Liver (tissue), 9 donors: ENCODE data around the gene NR6A1. TPM values are rescaled to one million over a fixed set of nuclear protein-coding genes. Genes with fewer than 3 reads are reported as not detected.

Experiments
- DNase-seq: peaks from one replicate; pipeline ENCODE4 v3.0.0-alpha.2; 2017; ENCODE audit warnings: low spot score
- H3K27ac ChIP-seq, 2 donors: one replicate each; pipeline ENCODE4 v1.7.0; 2013; ENCODE audit warnings: inconsistent platforms in 2 of 2, low read length in 2 of 2, control low read depth in 1 of 2, low read depth in 1 of 2, mild to moderate bottlenecking in 1 of 2
- H3K27me3 ChIP-seq, 4 donors: one replicate each; pipeline versions ENCODE4 v1.6.1 to v1.7.0; 2013; ENCODE audit warnings: low read length in 3 of 4, inconsistent platforms in 1 of 4, mild to moderate bottlenecking in 1 of 4, moderate library complexity in 1 of 4; ENCODE audit not compliant: control insufficient read depth in 4 of 4, insufficient read depth in 4 of 4
- H3K36me3 ChIP-seq, 4 donors: one replicate each; pipeline versions ENCODE4 v1.6.1 to v1.7.0; 2013; ENCODE audit warnings: low read length in 3 of 4, mild to moderate bottlenecking in 3 of 4, low read depth in 1 of 4, moderate library complexity in 1 of 4; ENCODE audit not compliant: control insufficient read depth in 4 of 4, insufficient read depth in 3 of 4
- H3K4me1 ChIP-seq, 4 donors: one replicate each; pipeline versions ENCODE4 v1.6.1 to v1.7.0; 2013; ENCODE audit warnings: low read length in 3 of 4, mild to moderate bottlenecking in 3 of 4, moderate library complexity in 1 of 4; ENCODE audit not compliant: control insufficient read depth in 4 of 4, insufficient read depth in 4 of 4
- H3K4me3 ChIP-seq, 3 donors: one replicate each; pipeline versions ENCODE4 v1.6.1 to v1.7.0; 2013; ENCODE audit warnings: low read length in 3 of 3, control low read depth in 1 of 3, low read depth in 1 of 3, mild to moderate bottlenecking in 1 of 3
- H3K9ac ChIP-seq, 2 donors: one replicate each; pipeline ENCODE4 v1.7.0; 2013; ENCODE audit warnings: low read length in 2 of 2, mild to moderate bottlenecking in 2 of 2, moderate library complexity in 2 of 2, control low read depth in 1 of 2, low read depth in 1 of 2
- H3K9me3 ChIP-seq, 4 donors: one replicate each; pipeline versions ENCODE4 v1.6.1 to v1.7.0; 2013; ENCODE audit warnings: low read length in 3 of 4; ENCODE audit not compliant: control insufficient read depth in 4 of 4
- CTCF ChIP-seq: fragments of 150-350 bp; IDR thresholded peaks from 2 replicates; pipeline ENCODE4 v1.5.1; 2017; ENCODE audit warnings: improper control_type of control experiment, low read depth, low read length; ENCODE audit not compliant: missing input control
- EGR1 ChIP-seq, 2 donors: IDR thresholded peaks; 2 replicates each; pipeline ENCODE4 v1.6.1; 2016 to 2018; ENCODE audit warnings: antibody characterized with exemption in 2 of 2, low read depth in 2 of 2
- FOXA1 ChIP-seq: IDR thresholded peaks from 2 replicates; pipeline ENCODE4 v1.6.1; 2016; ENCODE audit warnings: antibody characterized with exemption
- FOXA2 ChIP-seq: IDR thresholded peaks from 2 replicates; pipeline ENCODE4 v1.6.1; 2016; ENCODE audit warnings: antibody characterized with exemption
- GABPA ChIP-seq, 2 donors: IDR thresholded peaks in 1 of 2; conservative IDR thresholded peaks in 1 of 2; 2 replicates each; pipeline ENCODE4 v1.6.1; 2016; ENCODE audit warnings: antibody characterized with exemption in 2 of 2, mild to moderate bottlenecking in 1 of 2, moderate library complexity in 1 of 2
- HNF4A ChIP-seq, 2 donors: conservative IDR thresholded peaks; 2 replicates each; pipeline ENCODE4 v1.6.1; 2016; ENCODE audit warnings: antibody characterized with exemption in 2 of 2, mild to moderate bottlenecking in 2 of 2
- HNF4G ChIP-seq: IDR thresholded peaks from 2 replicates; pipeline ENCODE4 v1.6.1; 2016; ENCODE audit warnings: antibody characterized with exemption
- JUND ChIP-seq, 2 donors: IDR thresholded peaks; 2 replicates each; pipeline ENCODE4 v1.6.1; 2016; ENCODE audit warnings: antibody characterized with exemption in 2 of 2
- MAX ChIP-seq: IDR thresholded peaks from 2 replicates; pipeline ENCODE4 v1.6.1; 2016; ENCODE audit warnings: antibody characterized with exemption
- NR2F2 ChIP-seq: IDR thresholded peaks from 2 replicates; pipeline ENCODE4 v1.6.1; 2016; ENCODE audit warnings: antibody characterized with exemption
- RAD21 ChIP-seq, 2 donors: IDR thresholded peaks; 2 replicates each; pipeline ENCODE4 v1.6.1; 2016; ENCODE audit warnings: antibody characterized with exemption in 2 of 2, mild to moderate bottlenecking in 2 of 2
- REST ChIP-seq: IDR thresholded peaks from 2 replicates; pipeline ENCODE4 v1.6.1; 2016; ENCODE audit warnings: antibody characterized with exemption, mild to moderate bottlenecking
- RXRA ChIP-seq, 2 donors: IDR thresholded peaks; 2 replicates each; pipeline ENCODE4 v1.6.1; 2017 to 2018; ENCODE audit warnings: antibody characterized with exemption in 2 of 2, mild to moderate bottlenecking in 1 of 2
- SP1 ChIP-seq: IDR thresholded peaks from 2 replicates; pipeline ENCODE4 v1.6.1; 2018; ENCODE audit warnings: antibody characterized with exemption, mild to moderate bottlenecking
- TAF1 ChIP-seq: conservative IDR thresholded peaks from 2 replicates; pipeline ENCODE4 v1.6.1; 2016; ENCODE audit warnings: antibody characterized with exemption, mild to moderate bottlenecking
- YY1 ChIP-seq: IDR thresholded peaks from 2 replicates; pipeline ENCODE4 v1.6.1; 2016; ENCODE audit warnings: antibody characterized with exemption, mild to moderate bottlenecking
- whole genome bisulfite sequencing: extraction: QIAGEN DNeasy Blood & Tissue Kit; methylation state at CpG from one replicate; pipeline ENCODE4 v1.1.7; 2013; 5-methylcytosine and 5-hydroxymethylcytosine counted together
- polyA plus RNA-seq, 2 donors: library from polyadenylated mRNA; stranded (reverse) in 1 of 2; unstranded in 1 of 2; fragments of 200-250 nt in 1 of 2; fragments of >200 nt in 1 of 2; fragmentation: Nextera tagmentation in 1 of 2; extraction: Ambion mirVana in 1 of 2; gene quantifications; one replicate each; pipeline versions ENCODE4 v1.2.1 to v1.2.3, GENCODE V29; 2013 to 2015
- total RNA-seq, 2 donors: library from RNA; depleted of rRNA; stranded (reverse); fragments of >200 nt; gene quantifications; one replicate each; pipeline ENCODE4 v1.2.3, GENCODE V29; 2014
- TF ChIP-seq, protein P1 (sequence below): IDR thresholded peaks from 2 replicates; pipeline ENCODE4 v1.6.1; 2016; ENCODE audit warnings: antibody characterized with exemption
- TF ChIP-seq, protein P2 (sequence below): IDR thresholded peaks from 2 replicates; pipeline ENCODE4 v1.6.1; 2016; ENCODE audit warnings: antibody characterized with exemption
- donor health status: healthy.
- donor health status: healthy.
- donor health status: healthy.
- donor health status: healthy.
- donor health status: healthy.

The NR6A1 gene
- total and polyA plus RNA-seq, 4 donors, result 0.72 to 6.1 (median 2.1) TPM

DNA sequence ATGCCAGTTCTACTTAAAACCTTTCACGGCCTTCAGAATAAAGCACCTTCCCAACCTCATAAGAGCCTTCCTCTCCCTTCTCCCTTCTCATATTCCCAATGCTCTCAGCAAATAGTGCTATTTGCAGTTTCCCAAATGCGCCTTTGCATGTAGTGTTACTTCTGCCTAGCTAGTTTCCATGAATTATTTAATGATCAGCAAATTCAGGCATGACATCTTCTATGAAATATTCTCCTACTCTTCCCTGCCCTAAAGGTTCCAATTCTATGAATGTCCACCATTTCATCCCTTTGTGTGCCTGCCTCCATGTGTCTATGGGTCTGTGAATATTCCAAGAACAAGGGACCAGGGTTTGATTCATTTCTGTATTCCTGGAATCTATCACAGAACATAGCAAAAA is 165.1 kb downstream of the NR6A1 start:
- Histone ChIP-seq H3K4me3 (no peak overlapping the region), H3K36me3 (no peaks in the 10 kb centered on the region), H3K27me3 (no peaks in the 10 kb centered on the region), H3K9me3 (no peaks in the 10 kb centered on the region), H3K4me1 (peaks cover 2 to 7% (median 4%) of the 10 kb centered on the region in 4 donors), H3K9ac (no peak overlapping the region), H3K27ac (no peak overlapping the region)
- 96% methylated on average over 2 of the region's 2 CpGs for WGBS
- DNase-seq, result no peak
- TF ChIP-seq YY1, result no peak
- no peak for TF ChIP-seq NR2F2
- TF ChIP-seq RXRA (IDR thresholded peaks at IDR 0.05), result no peak
- no peak for TF ChIP-seq CTCF
- TF ChIP-seq, protein P1, sequence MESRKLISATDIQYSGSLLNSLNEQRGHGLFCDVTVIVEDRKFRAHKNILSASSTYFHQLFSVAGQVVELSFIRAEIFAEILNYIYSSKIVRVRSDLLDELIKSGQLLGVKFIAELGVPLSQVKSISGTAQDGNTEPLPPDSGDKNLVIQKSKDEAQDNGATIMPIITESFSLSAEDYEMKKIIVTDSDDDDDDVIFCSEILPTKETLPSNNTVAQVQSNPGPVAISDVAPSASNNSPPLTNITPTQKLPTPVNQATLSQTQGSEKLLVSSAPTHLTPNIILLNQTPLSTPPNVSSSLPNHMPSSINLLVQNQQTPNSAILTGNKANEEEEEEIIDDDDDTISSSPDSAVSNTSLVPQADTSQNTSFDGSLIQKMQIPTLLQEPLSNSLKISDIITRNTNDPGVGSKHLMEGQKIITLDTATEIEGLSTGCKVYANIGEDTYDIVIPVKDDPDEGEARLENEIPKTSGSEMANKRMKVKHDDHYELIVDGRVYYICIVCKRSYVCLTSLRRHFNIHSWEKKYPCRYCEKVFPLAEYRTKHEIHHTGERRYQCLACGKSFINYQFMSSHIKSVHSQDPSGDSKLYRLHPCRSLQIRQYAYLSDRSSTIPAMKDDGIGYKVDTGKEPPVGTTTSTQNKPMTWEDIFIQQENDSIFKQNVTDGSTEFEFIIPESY, result no peak
- no peak for TF ChIP-seq REST
- no peak for TF ChIP-seq EGR1 (IDR thresholded peaks at IDR 0.05; ENCODE audit: low read depth in 2 of 2)
- TF ChIP-seq TAF1, result no peak
- no peak for TF ChIP-seq HNF4G
- TF ChIP-seq, protein P2, sequence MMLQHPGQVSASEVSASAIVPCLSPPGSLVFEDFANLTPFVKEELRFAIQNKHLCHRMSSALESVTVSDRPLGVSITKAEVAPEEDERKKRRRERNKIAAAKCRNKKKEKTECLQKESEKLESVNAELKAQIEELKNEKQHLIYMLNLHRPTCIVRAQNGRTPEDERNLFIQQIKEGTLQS, result no peak
- TF ChIP-seq FOXA2, result no peak
- no peak for TF ChIP-seq GABPA (IDR thresholded peaks at IDR 0.05 in 1 of 2, conservative IDR thresholded peaks at IDR 0.05 in 1 of 2)
- no peak for TF ChIP-seq JUND (IDR thresholded peaks at IDR 0.05)
- no peak for TF ChIP-seq FOXA1
- TF ChIP-seq HNF4A (conservative IDR thresholded peaks at IDR 0.05), result no peak
- no peak for TF ChIP-seq RAD21 (IDR thresholded peaks at IDR 0.05)

DNA sequence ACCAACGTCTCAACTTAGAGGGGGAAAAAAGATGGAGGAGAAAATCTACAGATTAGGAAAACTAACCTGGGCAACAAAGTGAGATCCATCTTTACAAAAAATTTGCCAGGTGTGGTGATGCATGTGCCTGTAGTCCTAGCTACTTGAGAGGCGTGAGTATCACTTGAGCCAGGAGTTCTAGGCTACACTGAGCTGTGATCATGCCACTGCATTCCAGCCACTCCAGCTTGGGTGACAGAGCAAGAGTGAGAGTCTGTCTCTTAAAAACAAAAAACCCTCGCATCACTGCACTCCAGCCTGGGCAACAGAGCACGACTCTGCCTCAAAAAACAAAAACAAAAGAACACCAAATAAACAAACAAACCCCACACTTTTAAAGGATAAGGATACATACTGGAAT is 165.9 kb downstream of the NR6A1 start:
- no peak overlapping the region for H3K9ac ChIP-seq
- H3K27ac ChIP-seq, result no peak overlapping the region
- DNase-seq, result no peak
- H3K4me3 ChIP-seq, result no peak overlapping the region
- peaks cover 2 to 7% (median 4%) of the 10 kb centered on the region in 4 donors for H3K4me1 ChIP-seq
- WGBS, result 94% methylated on average over 4 of the region's 4 CpGs
- no peaks in the 10 kb centered on the region for H3K9me3 ChIP-seq
- H3K36me3 ChIP-seq, result no peaks in the 10 kb centered on the region
- H3K27me3 ChIP-seq, result no peaks in the 10 kb centered on the region
- TF ChIP-seq, protein P2, result no peak
- TF ChIP-seq MAX (no peak), HNF4G (no peak), NR2F2 (no peak), EGR1 (IDR thresholded peaks at IDR 0.05; ENCODE audit: low read depth in 2 of 2) (no peak), SP1 (no peak), JUND (IDR thresholded peaks at IDR 0.05) (no peak), REST (no peak), RXRA (IDR thresholded peaks at IDR 0.05) (no peak), FOXA2 (no peak), GABPA (IDR thresholded peaks at IDR 0.05 in 1 of 2, conservative IDR thresholded peaks at IDR 0.05 in 1 of 2) (no peak), HNF4A (conservative IDR thresholded peaks at IDR 0.05) (no peak)
- TF ChIP-seq, protein P1, result no peak
